AG04450 (cell line): Measurements from ENCODE around the gene DNAH10. TPM values are rescaled to one million over a fixed set of nuclear protein-coding genes. Genes with fewer than 3 reads are reported as not detected.

ENCODE experiments used
- CTCF ChIA-PET: fragments of 300-600, 350-600 bp; formaldehyde crosslinking; extraction: SDS; loops from one replicate; lab custom pipeline; 2022; ENCODE audit warnings: antibody characterized with exemption, inconsistent platforms; lab: Charles Lee
- POLR2A ChIA-PET: fragments of 350-600 bp; formaldehyde crosslinking; extraction: SDS; loops from one replicate; lab custom pipeline; 2021; ENCODE audit warnings: antibody characterized with exemption, inconsistent platforms; lab: Yijun Ruan, JAX
- DNase-seq: peaks from one replicate; pipeline ENCODE4 v3.0.0-alpha.2; 2011; ENCODE audit warnings: low read depth, low spot score
- H3K27ac ChIP-seq: one replicate; pipeline ENCODE4 v1.5.1; 2012; ENCODE audit warnings: low read depth, low read length, control low read depth
- H3K27me3 ChIP-seq: one replicate; pipeline ENCODE4 v1.6.0; 2012; ENCODE audit warnings: low read length; ENCODE audit not compliant: control insufficient read depth, insufficient read depth
- H3K4me3 ChIP-seq: 2 replicates; pipeline ENCODE4 v1.5.1; 2011; ENCODE audit warnings: mild to moderate bottlenecking, low read depth, low read length, control low read depth
- H3K9me3 ChIP-seq: 2 replicates; pipeline ENCODE4 v1.5.1; 2012; ENCODE audit warnings: low read length; ENCODE audit not compliant: control insufficient read depth, insufficient read depth
- CTCF ChIP-seq: IDR thresholded peaks from 2 replicates; pipeline ENCODE4 v1.5.1; 2011; ENCODE audit warnings: low read depth, low read length, control low read depth, inconsistent platforms
- polyA plus RNA-seq: library from polyadenylated mRNA; depleted of rRNA; stranded (reverse); fragments of >200 nt; gene quantifications from 2 replicates; pipeline ENCODE4 v1.2.3, GENCODE V29; 2011

DNAH10 gene
- polyA plus RNA-seq, 1 experiment, result 9.1 TPM

GRCh38 chr12:123790905-123791467, 28.9 kb downstream of the DNAH10 start:
- Histone ChIP-seq H3K9me3 (peaks cover 7% of the 10 kb centered on the region; the same call in 1 of the 2 replicates), H3K27me3 (peaks cover 2% of the 10 kb centered on the region), H3K4me3 (no peak overlapping the region), H3K27ac (no peak overlapping the region)
- ChIA-PET CTCF (no interaction called here), POLR2A (no interaction called here)
- DNase-seq, result no peak
- TF ChIP-seq CTCF, result no peak

DNA sequence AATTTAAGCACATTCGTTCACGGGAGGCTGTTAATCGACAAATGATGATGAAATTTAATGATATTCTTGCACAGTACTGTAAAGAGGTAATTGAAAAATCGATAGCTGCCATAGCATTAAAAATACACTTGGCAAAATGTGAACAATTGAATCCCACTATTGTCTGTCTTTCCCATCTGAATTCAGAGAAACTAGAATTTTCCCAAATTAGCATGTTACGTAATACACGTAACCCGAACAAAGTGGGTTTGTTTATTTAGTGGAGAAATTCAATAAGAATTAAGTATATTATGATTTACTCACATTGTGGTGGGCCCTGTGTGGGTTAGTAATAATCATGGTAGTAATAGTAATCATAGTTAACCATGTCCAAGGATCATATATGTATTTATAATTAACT, 31.9 kb downstream of the DNAH10 start:
- H3K9me3 ChIP-seq, result no peaks in the 10 kb centered on the region
- ChIA-PET CTCF (no interaction called here), POLR2A (no interaction called here)
- no peak overlapping the region for H3K4me3 ChIP-seq
- peaks cover 2% of the 10 kb centered on the region for H3K27me3 ChIP-seq
- DNase-seq, result no peak
- H3K27ac ChIP-seq, result no peak overlapping the region
- TF ChIP-seq CTCF, result no peak

GRCh38 chr12:123798518-123798917, 36.4 kb downstream of the DNAH10 start:
- POLR2A ChIA-PET, result no interaction called here
- H3K27ac ChIP-seq, result no peak overlapping the region

GRCh38 chr12:123799227-123799626, 37.1 kb downstream of the DNAH10 start:
- no peaks in the 10 kb centered on the region for H3K9me3 ChIP-seq
- no peaks in the 10 kb centered on the region for H3K27me3 ChIP-seq
- ChIA-PET CTCF (interaction anchor here (0.6 kb wide), 1 partner anchor 241 kb away, joined by 5 read pairs; no protein-coding TSS in a partner anchor), POLR2A (no interaction called here)
- H3K27ac ChIP-seq, result no peak overlapping the region
- DNase-seq, result no peak
- no peak for TF ChIP-seq CTCF
- no peak overlapping the region for H3K4me3 ChIP-seq

More at GRCh38 chr12:123798518-123798917, 36.4 kb downstream of the DNAH10 start:
- CTCF ChIA-PET, result interaction anchor here (0.7 kb wide), 1 partner anchor 188 kb away, joined by 5 read pairs; no protein-coding TSS in a partner anchor
- no peak overlapping the region for H3K4me3 ChIP-seq
- no peaks in the 10 kb centered on the region for H3K27me3 ChIP-seq
- no peaks in the 10 kb centered on the region for H3K9me3 ChIP-seq
- no peak for DNase-seq
- no peak for TF ChIP-seq CTCF

DNA sequence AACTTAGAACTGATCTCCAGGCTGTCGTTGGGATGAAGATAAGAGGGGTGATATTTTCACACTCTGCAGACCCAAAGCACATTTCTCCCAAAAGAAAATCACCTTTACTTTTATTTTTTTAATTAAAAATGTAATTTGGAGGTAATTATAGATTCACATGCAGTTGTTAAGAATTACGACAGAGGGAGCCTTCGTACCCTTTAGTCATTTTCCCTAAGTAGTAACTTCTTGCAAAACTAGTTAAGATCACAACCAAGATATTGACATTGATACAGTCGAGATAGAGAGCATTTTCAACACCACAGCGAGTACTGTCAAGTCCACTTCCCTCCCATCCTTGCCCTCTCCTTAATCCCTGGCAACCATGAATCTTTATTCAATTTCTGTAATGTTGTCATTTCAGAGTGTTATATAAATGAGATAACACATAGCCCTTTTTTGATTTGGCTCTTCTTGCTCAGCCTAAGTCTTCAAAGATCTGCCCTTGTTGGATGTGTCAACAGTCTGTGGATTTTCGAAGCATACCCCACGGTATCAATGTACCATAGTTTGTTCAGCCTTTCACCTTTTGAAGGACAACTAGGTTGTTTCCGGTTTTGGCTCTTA, 39.6 kb downstream of the DNAH10 start:
- ChIA-PET POLR2A (no interaction called here), CTCF (interaction anchor here (1.0 to 4.8 kb wide), 7 partner anchors 12 to 231 kb away, joined by 3 to 35 read pairs (median 16); no protein-coding TSS in a partner anchor)
- peak; percentile 70 for TF ChIP-seq CTCF
- Histone ChIP-seq H3K4me3 (no peak overlapping the region), H3K27ac (no peak overlapping the region), H3K9me3 (no peaks in the 10 kb centered on the region), H3K27me3 (no peaks in the 10 kb centered on the region)
- DNase-seq, result peak; percentile 7
